Effector memory CD4-positive, alpha-beta T cell (primary cell): ENCODE results near the gene DNM1.

Experiments
- DNase-seq, 3 donors: peaks; one replicate each; pipeline ENCODE4 v3.0.0-alpha.2; 2020
- H3K27ac ChIP-seq: 2 replicates; pipeline ENCODE4 v1.7.0; 2013; ENCODE audit warnings: mild to moderate bottlenecking, low read length, moderate library complexity; ENCODE audit not compliant: insufficient read depth, poor library complexity, severe bottlenecking
- H3K27me3 ChIP-seq: replicated peaks from 2 replicates; pipeline ENCODE4 v1.7.0; 2013; ENCODE audit warnings: mild to moderate bottlenecking, low read length; ENCODE audit not compliant: insufficient read depth, control insufficient read depth, poor library complexity, severe bottlenecking
- H3K36me3 ChIP-seq: 2 replicates; pipeline ENCODE4 v1.7.0; 2013; ENCODE audit warnings: mild to moderate bottlenecking, low read length, moderate library complexity; ENCODE audit not compliant: control insufficient read depth, insufficient read depth
- H3K4me1 ChIP-seq: 2 replicates; pipeline ENCODE4 v1.7.0; 2013; ENCODE audit warnings: low read length, mild to moderate bottlenecking; ENCODE audit not compliant: control insufficient read depth, insufficient read depth, poor library complexity, severe bottlenecking
- H3K4me3 ChIP-seq: 2 replicates; pipeline ENCODE4 v1.7.0; 2013; ENCODE audit warnings: low read length, low read depth, mild to moderate bottlenecking; ENCODE audit not compliant: insufficient read depth, poor library complexity, severe bottlenecking
- H3K9me3 ChIP-seq: 2 replicates; pipeline ENCODE4 v1.7.0; 2013; ENCODE audit warnings: mild to moderate bottlenecking, low read length, moderate library complexity; ENCODE audit not compliant: control insufficient read depth

Gene DNM1

DNA sequence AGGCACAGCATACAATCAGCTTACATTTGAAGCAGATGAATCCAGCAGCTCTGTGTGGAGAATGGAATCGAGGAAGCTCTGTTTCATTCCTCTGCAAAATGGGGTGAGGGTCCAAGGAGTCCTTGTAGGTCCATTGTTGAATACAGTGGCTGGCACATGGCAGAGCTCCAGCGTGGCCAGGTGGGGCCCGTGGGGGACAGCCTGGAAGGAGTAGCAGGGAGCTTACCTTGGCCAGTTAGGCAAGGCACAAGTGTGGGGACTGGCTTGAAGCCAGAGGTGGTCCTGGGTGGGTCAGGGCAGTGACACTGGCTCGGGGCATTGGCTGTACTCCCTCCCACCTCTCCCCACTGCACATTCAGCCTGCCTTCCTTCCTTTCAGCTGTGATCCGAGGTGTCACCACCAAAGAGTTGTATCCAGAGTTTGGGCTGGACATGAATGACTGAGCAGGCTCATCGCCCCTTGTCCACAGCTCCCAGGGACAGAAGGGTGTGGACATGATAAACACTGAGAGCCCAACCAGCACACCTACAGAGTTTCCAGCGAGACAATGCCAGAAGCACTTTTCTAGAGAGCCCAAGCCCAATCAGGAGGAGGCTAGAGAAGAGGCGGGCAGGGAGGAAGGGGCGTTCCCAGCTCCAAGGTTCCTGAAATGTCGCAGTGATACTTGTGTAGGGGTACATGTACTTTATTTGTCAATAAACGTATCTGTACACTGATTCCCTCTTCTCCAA is 85.3 kb downstream of the DNM1 start:
- Histone ChIP-seq H3K9me3 (no peaks in the 10 kb centered on the region), H3K27ac (no peak overlapping the region)

DNA sequence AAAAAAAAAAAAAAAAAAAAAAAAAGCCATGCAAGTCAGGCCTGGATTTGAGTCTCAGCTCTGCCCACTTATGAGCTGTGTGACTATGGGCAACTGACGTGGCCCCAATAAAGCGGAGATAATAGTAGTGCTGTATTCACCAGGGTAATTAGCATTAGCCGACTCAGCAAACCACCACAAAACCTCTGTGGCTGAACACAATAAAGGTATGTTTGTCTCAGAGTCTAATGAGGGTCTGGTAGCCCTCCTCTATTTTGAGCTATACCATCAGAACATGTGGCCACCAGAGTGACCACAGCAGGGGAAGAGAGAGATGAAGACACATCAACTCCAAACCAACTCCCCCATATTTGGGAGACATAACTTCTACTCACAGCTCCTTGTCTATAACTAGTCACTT is 88.8 kb downstream of the DNM1 start:
- Histone ChIP-seq H3K4me1 (no peaks in the 10 kb centered on the region), H3K36me3 (peaks cover 5% of the 10 kb centered on the region), H3K4me3 (no peak overlapping the region), H3K27me3 (no peaks in the 10 kb centered on the region), H3K27ac (no peak overlapping the region), H3K9me3 (no peaks in the 10 kb centered on the region)
- DNase-seq: no peak

More for the DNA sequence above, 85.3 kb downstream of the DNM1 start:
- Histone ChIP-seq H3K27me3 (no peaks in the 10 kb centered on the region), H3K4me1 (no peaks in the 10 kb centered on the region), H3K36me3 (peaks cover 20% of the 10 kb centered on the region), H3K4me3 (no peak overlapping the region)
- no peak for DNase-seq

DNA sequence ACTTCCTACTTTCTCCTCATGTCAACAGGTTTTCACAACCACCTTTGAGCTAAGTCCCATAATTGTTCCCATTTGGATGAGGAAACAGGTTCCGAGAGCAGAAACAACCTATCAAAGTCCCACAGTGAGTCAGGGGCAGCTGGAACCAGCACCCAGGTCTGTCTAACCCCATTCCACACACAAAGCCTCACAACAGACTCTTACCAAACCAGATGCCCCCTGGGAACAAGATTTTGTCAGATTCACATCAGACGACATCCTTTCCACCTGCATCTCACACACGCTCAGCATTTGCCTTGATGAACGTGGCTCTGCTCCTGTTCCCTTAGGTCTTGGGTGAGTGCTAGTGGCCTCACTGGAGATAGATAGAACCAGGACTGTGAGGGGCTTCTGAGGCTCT is 89.9 kb downstream of the DNM1 start:
- Histone ChIP-seq H3K27ac (no peak overlapping the region), H3K4me3 (no peak overlapping the region), H3K27me3 (no peaks in the 10 kb centered on the region)

GRCh38 chr9:128294142-128294541 is 91.0 kb downstream of the DNM1 start:
- H3K4me1 ChIP-seq: no peaks in the 10 kb centered on the region
- no peak overlapping the region for H3K27ac ChIP-seq
- no peaks in the 10 kb centered on the region for H3K36me3 ChIP-seq
- H3K27me3 ChIP-seq: no peaks in the 10 kb centered on the region
- no peak for DNase-seq
- H3K4me3 ChIP-seq: no peak overlapping the region
- H3K9me3 ChIP-seq: no peaks in the 10 kb centered on the region

More for the DNA sequence above, 89.9 kb downstream of the DNM1 start:
- Histone ChIP-seq H3K36me3 (peaks cover 5% of the 10 kb centered on the region), H3K9me3 (no peaks in the 10 kb centered on the region), H3K4me1 (no peaks in the 10 kb centered on the region)
- DNase-seq: no peak

DNA sequence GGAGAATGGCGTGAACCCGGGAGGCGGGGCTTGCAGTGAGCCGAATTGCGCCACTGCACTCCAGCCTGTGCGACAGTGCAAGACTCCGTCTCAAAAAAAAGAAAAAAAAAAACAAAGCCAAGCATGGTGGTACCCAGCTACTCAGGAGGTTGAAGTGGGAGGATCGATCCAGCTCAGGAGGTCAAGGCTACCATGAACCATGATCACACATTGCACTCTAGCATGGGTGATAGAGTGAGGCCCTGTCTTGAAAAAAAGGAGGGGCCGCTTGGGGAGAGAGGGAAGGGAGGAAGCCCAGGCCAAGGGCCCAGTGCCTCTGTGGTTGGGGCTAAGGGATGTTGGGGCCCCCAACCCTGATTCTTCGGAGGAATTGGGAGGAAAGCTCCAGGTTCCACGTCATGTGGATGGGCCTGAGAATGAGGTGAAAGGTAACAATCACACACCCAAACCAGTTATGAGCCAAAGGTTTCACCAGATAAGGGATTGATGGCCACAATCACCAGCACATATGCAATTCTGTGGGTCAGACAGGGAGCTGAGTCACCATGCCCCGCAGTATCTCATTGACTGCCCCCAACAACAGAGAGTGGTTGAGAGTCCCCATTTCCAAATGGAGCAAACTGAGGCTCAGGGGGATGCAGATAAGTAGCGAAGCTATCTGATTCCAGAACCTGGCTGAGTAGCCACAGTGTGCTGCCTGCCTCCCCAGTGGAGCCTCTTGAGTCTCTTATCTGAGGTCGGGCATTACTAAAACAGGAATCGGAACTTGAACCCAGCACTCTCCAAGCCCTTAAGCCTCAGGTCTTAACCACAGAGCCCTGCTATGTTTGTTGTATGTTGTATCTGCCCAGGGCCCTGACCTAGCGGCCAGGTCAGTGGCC is 93.4 kb downstream of the DNM1 start:
- DNase-seq: no peak
- Histone ChIP-seq H3K4me1 (no peaks in the 10 kb centered on the region), H3K9me3 (no peaks in the 10 kb centered on the region), H3K36me3 (no peaks in the 10 kb centered on the region), H3K27ac (no peak overlapping the region), H3K27me3 (no peaks in the 10 kb centered on the region), H3K4me3 (no peak overlapping the region)

- Histone ChIP-seq H3K27me3 (no peaks in the 10 kb centered on the region), H3K9me3 (no peaks in the 10 kb centered on the region), H3K27ac (no peak overlapping the region), H3K4me1 (no peaks in the 10 kb centered on the region), H3K36me3 (no peaks in the 10 kb centered on the region), H3K4me3 (no peak overlapping the region)
- DNase-seq: no peak
Observed at GRCh38 chr9:128297221-128297773, 94.1 kb downstream of the DNM1 start.

DNA sequence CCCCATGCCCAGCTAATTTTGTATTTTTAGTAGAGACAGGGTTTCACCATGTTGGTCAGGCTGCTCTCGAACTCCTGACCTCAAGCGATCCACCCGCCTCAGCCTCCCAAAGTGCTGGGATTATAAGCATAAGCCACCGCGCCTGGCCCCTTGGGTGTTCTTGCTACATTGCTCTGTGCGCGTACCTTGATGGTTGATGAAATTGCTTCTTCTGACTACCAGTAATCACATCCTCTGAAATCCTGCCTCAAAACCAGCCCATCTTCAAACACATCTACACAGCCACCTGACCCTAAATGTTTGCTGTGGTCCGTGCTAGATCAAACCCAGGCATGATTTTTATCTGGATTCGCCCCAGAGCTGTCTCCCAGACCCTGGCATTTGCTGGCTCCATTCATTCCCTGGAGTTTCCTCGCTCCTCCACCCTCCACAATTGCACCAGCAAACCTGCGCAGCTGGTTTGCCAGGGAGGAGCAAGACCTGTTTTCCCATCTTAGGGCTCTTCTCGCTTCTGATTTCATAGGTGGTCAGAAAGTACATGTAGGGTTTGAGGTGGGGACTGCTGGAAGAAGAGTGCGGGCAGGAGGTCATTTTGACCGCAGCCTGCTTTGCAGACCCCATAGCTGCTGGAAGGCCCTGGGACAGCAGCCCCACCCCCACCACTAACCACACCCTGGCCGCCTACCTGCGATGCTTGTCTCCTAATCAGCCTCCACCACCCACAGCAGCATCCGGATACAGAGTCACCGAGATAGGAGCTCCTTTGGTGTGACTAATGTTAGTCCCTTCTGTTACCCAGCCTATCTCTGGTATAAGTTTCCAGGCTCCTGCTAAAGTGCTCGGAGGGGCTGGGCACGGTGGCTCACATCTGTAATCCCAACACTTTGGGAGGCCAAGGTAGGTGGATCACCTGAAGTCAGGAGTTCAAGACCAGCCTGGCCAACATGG is 95.6 kb downstream of the DNM1 start:
- no peak overlapping the region for H3K27ac ChIP-seq
- no peaks in the 10 kb centered on the region for H3K36me3 ChIP-seq
- no peaks in the 10 kb centered on the region for H3K27me3 ChIP-seq
- H3K4me3 ChIP-seq: no peak overlapping the region
- DNase-seq: no peak
- no peaks in the 10 kb centered on the region for H3K9me3 ChIP-seq
- no peaks in the 10 kb centered on the region for H3K4me1 ChIP-seq

- Histone ChIP-seq H3K36me3 (peaks cover 4% of the 10 kb centered on the region), H3K4me1 (no peaks in the 10 kb centered on the region), H3K4me3 (no peak overlapping the region), H3K27me3 (no peaks in the 10 kb centered on the region), H3K9me3 (no peaks in the 10 kb centered on the region), H3K27ac (no peak overlapping the region)
- no peak for DNase-seq
Observed at GRCh38 chr9:128304136-128304970, 101.2 kb downstream of the DNM1 start.
